GM21737 (cell line): Measurements from ENCODE around the gene KRTAP4-7.
"Not testable (repeated sequence)": the region's sequence is repeated elsewhere in the genome, so short reads cannot be mapped to it uniquely, and the experiment has no call there.

Experiments used
- ATAC-seq: cut with Tn5 transposase; IDR thresholded peaks from one replicate; pipeline ENCODE4 v1.9.1; 2021; ENCODE audit warnings: mild to moderate bottlenecking, moderate library complexity; ENCODE audit not compliant: unreplicated experiment

Gene KRTAP4-7

GRCh38 chr17:41065016-41065689, 18.8 kb upstream of the KRTAP4-7 start:
- ATAC-seq, result not testable (repeated sequence)

- ATAC-seq, result no peak
These were observed 17.9 kb upstream of the KRTAP4-7 start, which contains the start of gene KRTAP2-4 for GRCh38 chr17:41065829-41066624. TSS of gene KRTAP2-4 (minus strand) at chr17:41065879. CDS start at chr17:41065845, 34 bp downstream.

- no peak for ATAC-seq
These were observed 16.7 kb upstream of the KRTAP4-7 start for GRCh38 chr17:41067281-41067680.

GRCh38 chr17:41069031-41069430, 14.9 kb upstream of the KRTAP4-7 start:
- no peak for ATAC-seq

GRCh38 chr17:41071606-41072360, 12.2 kb upstream of the KRTAP4-7 start:
- no peak for ATAC-seq

- ATAC-seq, result no peak
These were observed 10.3 kb upstream of the KRTAP4-7 start for GRCh38 chr17:41073676-41074075.

- ATAC-seq, result no peak
These were observed 7.2 kb upstream of the KRTAP4-7 start for GRCh38 chr17:41076788-41077187.

- ATAC-seq, result no peak
These were observed 1.3 kb upstream of the KRTAP4-7 start for GRCh38 chr17:41082626-41083025.

- not testable (repeated sequence) for ATAC-seq
These were observed 523 bp upstream of the KRTAP4-7 start for GRCh38 chr17:41083427-41083826.

GRCh38 chr17:41088760-41089352, 4.9 kb downstream of the KRTAP4-7 start:
- ATAC-seq, result not testable (repeated sequence)

- no peak for ATAC-seq
These were observed 12.1 kb downstream of the KRTAP4-7 start for GRCh38 chr17:41096055-41096454.

GRCh38 chr17:41098042-41098441, 14.1 kb downstream of the KRTAP4-7 start, which contains the start of gene KRTAP4-8:
TSS of gene KRTAP4-8 (minus strand) at chr17:41098142. CDS start at chr17:41098084, 58 bp downstream.
- no peak for ATAC-seq

- ATAC-seq, result no peak
These were observed 14.5 kb downstream of the KRTAP4-7 start for GRCh38 chr17:41098481-41098880.

- ATAC-seq, result not testable (repeated sequence)
These were observed 15.9 kb downstream of the KRTAP4-7 start for GRCh38 chr17:41099682-41100480.

GRCh38 chr17:41101586-41102259, 17.8 kb downstream of the KRTAP4-7 start, which contains the start of gene KRTAP4-16:
TSS of gene KRTAP4-16 (minus strand) at chr17:41102209. CDS start at chr17:41102209, 0 bp downstream.
- ATAC-seq, result no peak

GRCh38 chr17:41103896-41104295, 19.9 kb downstream of the KRTAP4-7 start:
- no peak for ATAC-seq

- not testable (repeated sequence) for ATAC-seq
These were observed 20.6 kb downstream of the KRTAP4-7 start for GRCh38 chr17:41104386-41105038.

GRCh38 chr17:41105347-41105746, 21.4 kb downstream of the KRTAP4-7 start, which contains the start of gene KRTAP4-9:
TSS of gene KRTAP4-9 (plus strand) at chr17:41105389. CDS start at chr17:41105389, 0 bp downstream.
- ATAC-seq, result not testable (repeated sequence)
